H1 (cell line): ENCODE results near the gene ZNF385B. TPM values are rescaled to one million over a fixed set of nuclear protein-coding genes. Genes with fewer than 3 reads are reported as not detected.

Experiments used
- ATF3 ChIP-seq: IDR thresholded peaks from 2 replicates; pipeline ENCODE4 v1.6.1; 2011; ENCODE audit warnings: low read depth, mild to moderate bottlenecking, low read length; ENCODE audit not compliant: insufficient read depth
- NANOG ChIP-seq: IDR thresholded peaks from 2 replicates; pipeline ENCODE4 v1.6.1; 2011; ENCODE audit warnings: low read length, low read depth, mild to moderate bottlenecking, inconsistent platforms; ENCODE audit not compliant: insufficient read depth, poor library complexity, severe bottlenecking
- RAD21 ChIP-seq, 2 experiments: IDR thresholded peaks in 1 of 2; conservative IDR thresholded peaks in 1 of 2; 2 replicates each; pipeline ENCODE4 v1.6.1; 2011; ENCODE audit warnings: low read depth in 2 of 2, low read length in 2 of 2, improper control_type of control experiment in 1 of 2, inconsistent platforms in 1 of 2, mild to moderate bottlenecking in 1 of 2, moderate library complexity in 1 of 2
- SIX5 ChIP-seq: IDR thresholded peaks from 2 replicates; pipeline ENCODE4 v1.6.1; 2011; ENCODE audit warnings: mild to moderate bottlenecking, low read depth, low read length
- TEAD4 ChIP-seq: IDR thresholded peaks from 2 replicates; pipeline ENCODE4 v1.6.1; 2012; ENCODE audit warnings: low read depth, low read length, inconsistent platforms, mixed read lengths
- polyA plus RNA-seq, 7 experiments: library from polyadenylated mRNA; depleted of rRNA in 3 of 7; stranded (reverse) in 5 of 7; unstranded in 2 of 7; fragments of >200 nt in 5 of 7; fragments of 200-250 nt in 2 of 7; gene quantifications; 1 replicate in 5 of 7; 2 replicates in 1 of 7; 4 replicates in 1 of 7; pipeline versions ENCODE4 v1.2.1 to v1.2.3, GENCODE V29; 2011 to 2013; ENCODE audit warnings: missing spikeins in 2 of 7, mixed read lengths in 2 of 7
- total RNA-seq: library from RNA; stranded (reverse); fragmentation: NEBNext Ultra II Directional; extraction: Animal tissue kit (Norgen Biotek cat#: 25700); gene quantifications from 2 replicates; pipeline ENCODE4 v1.2.1, GENCODE V29; 2021

Gene ZNF385B
- total and polyA plus RNA-seq, 2 of the 8 experiments (the other 6 are each of a cell fraction or from before 2014, with no cell fraction given): 1.1 to 3.7 TPM

DNA sequence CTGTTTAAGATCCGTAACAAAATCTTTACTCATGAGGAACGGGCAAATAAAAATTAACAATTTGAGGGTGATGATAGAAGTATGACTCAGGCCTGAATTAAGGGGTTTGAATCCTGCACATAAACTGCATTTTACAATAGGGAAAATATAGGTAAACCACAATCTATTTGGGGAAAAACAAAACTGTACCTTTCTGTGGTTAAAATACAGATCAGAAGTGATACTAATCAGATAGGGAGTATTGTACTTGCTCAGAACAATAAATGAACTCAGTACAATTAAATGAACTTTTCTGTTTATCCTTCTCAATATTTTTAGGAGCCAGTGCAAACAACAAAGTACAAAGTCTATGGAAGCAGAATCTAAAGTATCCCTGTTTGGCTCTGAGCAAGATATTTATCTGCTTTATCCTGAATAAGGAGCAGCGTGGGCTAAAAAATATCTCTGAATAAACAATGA lies 287.3 kb downstream of the ZNF385B start (continued):
- TF ChIP-seq ATF3: no peak
- TF ChIP-seq SIX5: no peak
- TF ChIP-seq TEAD4: no peak
- no peak for TF ChIP-seq NANOG
- TF ChIP-seq RAD21 (IDR thresholded peaks at IDR 0.05 in 1 of 2, conservative IDR thresholded peaks at IDR 0.05 in 1 of 2; ENCODE audit: low read depth in 2 of 2, low read length in 2 of 2): no peak
